H9 (cell line): Measurements from ENCODE around the gene SART1. TPM values are rescaled to one million over a fixed set of nuclear protein-coding genes. Genes with fewer than 3 reads are reported as not detected.

Experiments used
- DNase-seq: peaks from one replicate; pipeline ENCODE4 v3.0.0-alpha.2; 2017
- H2AFZ ChIP-seq: one replicate; pipeline ENCODE4 v1.6.1; 2013; ENCODE audit warnings: mild to moderate bottlenecking, low read length, control low read depth, moderate library complexity
- H2AK5ac ChIP-seq: 2 replicates; pipeline ENCODE4 v1.6.1; 2013; ENCODE audit warnings: low read length, control low read depth, mixed read lengths; ENCODE audit not compliant: insufficient read length
- H2BK120ac ChIP-seq: one replicate; pipeline ENCODE4 v1.6.1; 2013; ENCODE audit warnings: low read depth, mild to moderate bottlenecking, low read length, control low read depth, inconsistent platforms; ENCODE audit not compliant: poor library complexity, severe bottlenecking
- H2BK12ac ChIP-seq: 2 replicates; pipeline ENCODE4 v1.6.1; 2013; ENCODE audit warnings: low read length, control low read depth, mixed read lengths, low read depth; ENCODE audit not compliant: insufficient read length
- H2BK15ac ChIP-seq: 2 replicates; pipeline ENCODE4 v1.6.1; 2013; ENCODE audit warnings: low read depth, low read length, control low read depth
- H2BK20ac ChIP-seq: one replicate; pipeline ENCODE4 v1.6.1; 2013; ENCODE audit warnings: low read depth, mild to moderate bottlenecking, low read length, control low read depth, inconsistent platforms; ENCODE audit not compliant: poor library complexity, severe bottlenecking
- H2BK5ac ChIP-seq: 2 replicates; pipeline ENCODE4 v1.6.1; 2013; ENCODE audit warnings: low read length, control low read depth, mixed read lengths; ENCODE audit not compliant: insufficient read length
- H3K14ac ChIP-seq: 2 replicates; pipeline ENCODE4 v1.6.1; 2013; ENCODE audit warnings: low read length, control low read depth; ENCODE audit not compliant: insufficient read depth
- H3K18ac ChIP-seq: 2 replicates; pipeline ENCODE4 v1.6.1; 2013; ENCODE audit warnings: low read depth, mild to moderate bottlenecking, mixed read lengths, low read length, control low read depth; ENCODE audit not compliant: insufficient read length
- H3K23ac ChIP-seq: 2 replicates; pipeline ENCODE4 v1.6.1; 2013; ENCODE audit warnings: low read length, control low read depth, mixed read lengths, low read depth; ENCODE audit not compliant: insufficient read length
- H3K23me2 ChIP-seq: 2 replicates; pipeline ENCODE4 v1.6.1; 2013; ENCODE audit warnings: low read depth, mild to moderate bottlenecking, mixed read lengths, low read length, control low read depth; ENCODE audit not compliant: insufficient read length, poor library complexity, severe bottlenecking
- H3K27ac ChIP-seq: 2 replicates; pipeline ENCODE4 v1.5.1; 2013; ENCODE audit warnings: low read length, control low read depth, mixed read lengths, low read depth; ENCODE audit not compliant: insufficient read length
- H3K27me3 ChIP-seq: 2 replicates; pipeline ENCODE4 v1.6.1; 2013; ENCODE audit warnings: low read length, control low read depth, inconsistent platforms; ENCODE audit not compliant: insufficient read depth
- H3K4ac ChIP-seq: 2 replicates; pipeline ENCODE4 v1.6.1; 2013; ENCODE audit warnings: low read depth, mild to moderate bottlenecking, control low read depth, inconsistent platforms, low read length, moderate library complexity
- H3K4me1 ChIP-seq: 2 replicates; pipeline ENCODE4 v1.6.1; 2013; ENCODE audit warnings: low read length, control low read depth, inconsistent platforms; ENCODE audit not compliant: insufficient read depth
- H3K4me2 ChIP-seq: 2 replicates; pipeline ENCODE4 v1.6.1; 2013; ENCODE audit warnings: low read length, control low read depth, mixed read lengths; ENCODE audit not compliant: insufficient read length, insufficient read depth
- H3K56ac ChIP-seq: 2 replicates; pipeline ENCODE4 v1.6.1; 2013; ENCODE audit warnings: low read depth, mild to moderate bottlenecking, mixed read lengths, low read length, control low read depth; ENCODE audit not compliant: insufficient read length
- H3K79me1 ChIP-seq: 2 replicates; pipeline ENCODE4 v1.6.1; 2013; ENCODE audit warnings: low read depth, mild to moderate bottlenecking, moderate library complexity, low read length, control low read depth, inconsistent platforms; ENCODE audit not compliant: insufficient read depth, poor library complexity, severe bottlenecking
- H3K79me2 ChIP-seq: 2 replicates; pipeline ENCODE4 v1.6.1; 2013; ENCODE audit warnings: low read length, control low read depth, inconsistent platforms; ENCODE audit not compliant: insufficient read depth
- H3K9ac ChIP-seq: 2 replicates; pipeline ENCODE4 v1.6.1; 2013; ENCODE audit warnings: low read length, control low read depth, mixed read lengths; ENCODE audit not compliant: insufficient read length; ENCODE audit errors: extremely low read depth
- H3K9me3 ChIP-seq: one replicate; pipeline ENCODE4 v1.6.1; 2013; ENCODE audit warnings: low read depth, low read length, inconsistent platforms; ENCODE audit not compliant: control insufficient read depth
- H3T11ph ChIP-seq: one replicate; pipeline ENCODE4 v1.6.1; 2013; ENCODE audit warnings: mild to moderate bottlenecking, low read length, control low read depth, inconsistent platforms
- H4K20me1 ChIP-seq: one replicate; pipeline ENCODE4 v1.6.1; 2013; ENCODE audit not compliant: control insufficient read depth, insufficient read length, insufficient read depth
- H4K5ac ChIP-seq: 2 replicates; pipeline ENCODE4 v1.6.1; 2013; ENCODE audit warnings: low read depth, mild to moderate bottlenecking, mixed read lengths, low read length, control low read depth; ENCODE audit not compliant: insufficient read length
- H4K8ac ChIP-seq: replicated peaks from 2 replicates; pipeline ENCODE4 v1.6.1; 2013; ENCODE audit warnings: low read length, control low read depth, mixed read lengths, low read depth; ENCODE audit not compliant: insufficient read length
- H4K91ac ChIP-seq: 2 replicates; pipeline ENCODE4 v1.6.1; 2013; ENCODE audit warnings: low read depth, mild to moderate bottlenecking, moderate library complexity, mixed read lengths, low read length, control low read depth; ENCODE audit not compliant: insufficient read length
- H3K27ac Mint-ChIP-seq, 3 experiments: 2 replicates in 2 of 3; 3 replicates in 1 of 3; pipeline ENCODE4 v1.8.0; 2020 to 2021; ENCODE audit warnings: mixed read lengths in 3 of 3, mild to moderate bottlenecking in 1 of 3, moderate library complexity in 1 of 3
- H3K27me3 Mint-ChIP-seq: 2 replicates; pipeline ENCODE4 v1.8.0; 2021; ENCODE audit warnings: low read depth, mild to moderate bottlenecking, moderate library complexity, mixed read lengths
- H3K36me3 Mint-ChIP-seq, 3 experiments: 2 replicates in 2 of 3; 3 replicates in 1 of 3; pipeline ENCODE4 v1.8.0; 2020 to 2021; ENCODE audit warnings: low read depth in 3 of 3, mixed read lengths in 3 of 3; ENCODE audit not compliant: insufficient read depth in 1 of 3
- H3K4me1 Mint-ChIP-seq, 2 experiments: 2 replicates each; pipeline ENCODE4 v1.8.0; 2020; ENCODE audit warnings: mixed read lengths in 2 of 2
- H3K4me3 Mint-ChIP-seq, 2 experiments: 2 replicates in 1 of 2; 3 replicates in 1 of 2; pipeline ENCODE4 v1.8.0; 2020 to 2021; ENCODE audit warnings: mild to moderate bottlenecking in 2 of 2, mixed read lengths in 2 of 2, moderate library complexity in 1 of 2
- H3K9me3 Mint-ChIP-seq, 2 experiments: 2 replicates in 1 of 2; 3 replicates in 1 of 2; pipeline ENCODE4 v1.8.0; 2020; ENCODE audit warnings: mild to moderate bottlenecking in 2 of 2, mixed read lengths in 2 of 2, moderate library complexity in 1 of 2
- CTCF ChIP-seq: fragments of 200-600 bp; sonication (generic); conservative IDR thresholded peaks from 3 replicates; pipeline ENCODE4 v1.8.0; 2021; ENCODE audit warnings: antibody characterized with exemption, mild to moderate bottlenecking
- WGBS: extraction: QIAGEN DNeasy Blood & Tissue Kit; methylation state at CpG from one replicate; pipeline ENCODE4 v1.1.7; 2013; ENCODE audit warnings: missing lambda C conversion rate, low lambda C conversion rate, mixed read lengths; ENCODE audit not compliant: insufficient read length; ENCODE audit errors: extremely low coverage; 5-methylcytosine and 5-hydroxymethylcytosine counted together
- total RNA-seq: library from RNA; stranded (reverse); gene quantifications from 2 replicates; pipeline ENCODE4 v1.2.1, GENCODE V29; 2021

SART1 gene
- total RNA-seq, 1 experiment from 2014 or later = 52.0 TPM

GRCh38 chr11:65925397-65925796 is 36.1 kb upstream of the SART1 start:
- peaks cover 3 to 21% of the 10 kb centered on the region in 2 experiments for H3K4me1 Mint-ChIP-seq
- no peak overlapping the region; a peak in 1 of 5 replicates for H3K4me3 Mint-ChIP-seq

More at GRCh38 chr11:65925397-65925796, 36.1 kb upstream of the SART1 start:
- Histone ChIP-seq H3K14ac (no peak overlapping the region), H3K23me2 (no peaks in the 10 kb centered on the region), H3K9ac (no peak overlapping the region), H3K79me2 (no peaks in the 10 kb centered on the region), H3K4me2 (no peak overlapping the region), H4K91ac (no peak overlapping the region), H3K56ac (no peak overlapping the region), H2BK12ac (no peak overlapping the region), H3K79me1 (no peaks in the 10 kb centered on the region), H2AK5ac (no peak overlapping the region), H3K9me3 (no peaks in the 10 kb centered on the region), H3K23ac (no peak overlapping the region), H3T11ph (no peak overlapping the region), H2BK20ac (no peak overlapping the region), H3K18ac (no peak overlapping the region), H2BK15ac (no peak overlapping the region), H4K8ac (no peak overlapping the region), H3K4me1 (no peaks in the 10 kb centered on the region), H2AFZ (no peak overlapping the region), H3K27ac (no peak overlapping the region), H3K4ac (no peak overlapping the region), H4K5ac (no peak overlapping the region), H4K20me1 (no peaks in the 10 kb centered on the region), H3K27me3 (no peaks in the 10 kb centered on the region), H2BK5ac (no peak overlapping the region), H2BK120ac (no peak overlapping the region)
- DNase-seq = no peak
- peaks cover 1 to 18% (median 18%) of the 10 kb centered on the region in 3 experiments; a peak in 6 of 7 replicates for H3K36me3 Mint-ChIP-seq
- H3K9me3 Mint-ChIP-seq = no peaks in the 10 kb centered on the region
- TF ChIP-seq CTCF = no peak
- no peak overlapping the region; a peak in 1 of 7 replicates for H3K27ac Mint-ChIP-seq
- WGBS = no CpG with 5 or more reads among the region's 2 CpGs
- H3K27me3 Mint-ChIP-seq = no peaks in the 10 kb centered on the region
